ENCODE data around the gene PTCH1. TPM values are rescaled to one million over a fixed set of nuclear protein-coding genes. Genes with fewer than 3 reads are reported as not detected.

Gene PTCH1
- total RNA-seq, 1 donor from 2014 or later: 4.7 TPM

GRCh38 chr9:95507464-95508241, 9.1 kb downstream of the PTCH1 start:
- Histone ChIP-seq H3K36me3 (ENCODE audit: control insufficient read depth in 3 of 3, insufficient read depth in 3 of 3, low read length in 3 of 3) (no peaks in the 10 kb centered on the region), H3K9me3 (ENCODE audit: control insufficient read depth in 3 of 3, low read length in 3 of 3) (no peaks in the 10 kb centered on the region), H3K27ac (ENCODE audit: low read depth, low read length) (peak overlapping the region; percentile 89), H3K9ac (ENCODE audit: low read depth in 1 of 3, low read length in 3 of 3) (peak overlapping the region; percentile 81 to 94 (median 84)), H3K4me1 (ENCODE audit: control insufficient read depth in 3 of 3, insufficient read depth in 3 of 3, low read length in 3 of 3) (peaks cover 17 to 25% (median 20%) of the 10 kb centered on the region in 3 donors), H3K27me3 (ENCODE audit: control insufficient read depth in 3 of 3, insufficient read depth in 3 of 3, low read length in 3 of 3) (no peaks in the 10 kb centered on the region), H3K4me3 (ENCODE audit: low read length in 3 of 3) (peak overlapping the region; percentile 86 to 93 (median 89))

- Histone ChIP-seq H3K4me3 (ENCODE audit: low read length in 3 of 3) (peak overlapping the region; percentile 86 to 93 (median 89)), H3K27me3 (ENCODE audit: control insufficient read depth in 3 of 3, insufficient read depth in 3 of 3, low read length in 3 of 3) (no peaks in the 10 kb centered on the region), H3K9ac (ENCODE audit: low read depth in 1 of 3, low read length in 3 of 3) (peak overlapping the region; percentile 81 to 94 (median 84)), H3K27ac (ENCODE audit: low read depth, low read length) (peak overlapping the region; percentile 89), H3K9me3 (ENCODE audit: control insufficient read depth in 3 of 3, low read length in 3 of 3) (no peaks in the 10 kb centered on the region), H3K36me3 (ENCODE audit: control insufficient read depth in 3 of 3, insufficient read depth in 3 of 3, low read length in 3 of 3) (no peaks in the 10 kb centered on the region), H3K4me1 (ENCODE audit: control insufficient read depth in 3 of 3, insufficient read depth in 3 of 3, low read length in 3 of 3) (peaks cover 20 to 26% (median 24%) of the 10 kb centered on the region in 3 donors)
Measured at GRCh38 chr9:95506678-95507463, 9.9 kb downstream of the PTCH1 start.

- peaks cover 16 to 21% (median 21%) of the 10 kb centered on the region in 3 donors for H3K4me1 ChIP-seq (ENCODE audit: control insufficient read depth in 3 of 3, insufficient read depth in 3 of 3, low read length in 3 of 3)
- peak overlapping the region; percentile 81 to 94 (median 84) for H3K9ac ChIP-seq (ENCODE audit: low read depth in 1 of 3, low read length in 3 of 3)
- H3K27ac ChIP-seq (ENCODE audit: low read depth, low read length): peak overlapping the region; percentile 89
- H3K4me3 ChIP-seq (ENCODE audit: low read length in 3 of 3): peak overlapping the region; percentile 86 to 93 (median 89)
- no peaks in the 10 kb centered on the region for H3K9me3 ChIP-seq (ENCODE audit: control insufficient read depth in 3 of 3, low read length in 3 of 3)
- no peaks in the 10 kb centered on the region for H3K27me3 ChIP-seq (ENCODE audit: control insufficient read depth in 3 of 3, insufficient read depth in 3 of 3, low read length in 3 of 3)
- no peaks in the 10 kb centered on the region for H3K36me3 ChIP-seq (ENCODE audit: control insufficient read depth in 3 of 3, insufficient read depth in 3 of 3, low read length in 3 of 3)
Measured at GRCh38 chr9:95506428-95506677, 10.4 kb downstream of the PTCH1 start.

- Histone ChIP-seq H3K4me3 (ENCODE audit: low read length in 3 of 3) (peak overlapping the region; percentile 86 to 93 (median 89)), H3K36me3 (ENCODE audit: control insufficient read depth in 3 of 3, insufficient read depth in 3 of 3, low read length in 3 of 3) (no peaks in the 10 kb centered on the region), H3K9ac (ENCODE audit: low read depth in 1 of 3, low read length in 3 of 3) (peak overlapping the region; percentile 81 to 94 (median 84)), H3K9me3 (ENCODE audit: control insufficient read depth in 3 of 3, low read length in 3 of 3) (no peaks in the 10 kb centered on the region), H3K27me3 (ENCODE audit: control insufficient read depth in 3 of 3, insufficient read depth in 3 of 3, low read length in 3 of 3) (no peaks in the 10 kb centered on the region), H3K27ac (ENCODE audit: low read depth, low read length) (peak overlapping the region; percentile 89), H3K4me1 (ENCODE audit: control insufficient read depth in 3 of 3, insufficient read depth in 3 of 3, low read length in 3 of 3) (peaks cover 14 to 21% (median 20%) of the 10 kb centered on the region in 3 donors)
Measured at GRCh38 chr9:95505717-95506427, 10.9 kb downstream of the PTCH1 start.

GRCh38 chr9:95505072-95505716, 11.6 kb downstream of the PTCH1 start:
- Histone ChIP-seq H3K9me3 (ENCODE audit: control insufficient read depth in 3 of 3, low read length in 3 of 3) (no peaks in the 10 kb centered on the region), H3K27me3 (ENCODE audit: control insufficient read depth in 3 of 3, insufficient read depth in 3 of 3, low read length in 3 of 3) (no peaks in the 10 kb centered on the region), H3K4me1 (ENCODE audit: control insufficient read depth in 3 of 3, insufficient read depth in 3 of 3, low read length in 3 of 3) (peaks cover 14 to 21% (median 19%) of the 10 kb centered on the region in 3 donors), H3K27ac (ENCODE audit: low read depth, low read length) (no peak overlapping the region), H3K9ac (ENCODE audit: low read depth in 1 of 3, low read length in 3 of 3) (peak overlapping the region; percentile 56 to 94 (median 68)), H3K4me3 (ENCODE audit: low read length in 3 of 3) (peak overlapping the region; percentile 51 to 93 (median 68)), H3K36me3 (ENCODE audit: control insufficient read depth in 3 of 3, insufficient read depth in 3 of 3, low read length in 3 of 3) (no peaks in the 10 kb centered on the region)

- H3K9me3 ChIP-seq (ENCODE audit: control insufficient read depth in 3 of 3, low read length in 3 of 3): no peaks in the 10 kb centered on the region
- no peak overlapping the region for H3K9ac ChIP-seq (ENCODE audit: low read depth in 1 of 3, low read length in 3 of 3)
- no peaks in the 10 kb centered on the region for H3K27me3 ChIP-seq (ENCODE audit: control insufficient read depth in 3 of 3, insufficient read depth in 3 of 3, low read length in 3 of 3)
- peaks cover 12 to 19% (median 14%) of the 10 kb centered on the region in 3 donors for H3K4me1 ChIP-seq (ENCODE audit: control insufficient read depth in 3 of 3, insufficient read depth in 3 of 3, low read length in 3 of 3)
- peak overlapping the region in 1 of 3 donors; percentile 7 for H3K4me3 ChIP-seq (ENCODE audit: low read length in 3 of 3)
- H3K27ac ChIP-seq (ENCODE audit: low read depth, low read length): no peak overlapping the region
- H3K36me3 ChIP-seq (ENCODE audit: control insufficient read depth in 3 of 3, insufficient read depth in 3 of 3, low read length in 3 of 3): no peaks in the 10 kb centered on the region
Measured at GRCh38 chr9:95504053-95504963, 12.5 kb downstream of the PTCH1 start.

- no peaks in the 10 kb centered on the region for H3K27me3 ChIP-seq (ENCODE audit: control insufficient read depth in 3 of 3, insufficient read depth in 3 of 3, low read length in 3 of 3)
- peaks cover 11 to 19% (median 14%) of the 10 kb centered on the region in 3 donors for H3K4me1 ChIP-seq (ENCODE audit: control insufficient read depth in 3 of 3, insufficient read depth in 3 of 3, low read length in 3 of 3)
- no peak overlapping the region for H3K4me3 ChIP-seq (ENCODE audit: low read length in 3 of 3)
- no peaks in the 10 kb centered on the region for H3K36me3 ChIP-seq (ENCODE audit: control insufficient read depth in 3 of 3, insufficient read depth in 3 of 3, low read length in 3 of 3)
- H3K9me3 ChIP-seq (ENCODE audit: control insufficient read depth in 3 of 3, low read length in 3 of 3): no peaks in the 10 kb centered on the region
- H3K27ac ChIP-seq (ENCODE audit: low read depth, low read length): no peak overlapping the region
- no peak overlapping the region for H3K9ac ChIP-seq (ENCODE audit: low read depth in 1 of 3, low read length in 3 of 3)
Measured at GRCh38 chr9:95503369-95503768, 13.4 kb downstream of the PTCH1 start.

GRCh38 chr9:95502248-95502647, 14.5 kb downstream of the PTCH1 start:
- H3K9me3 ChIP-seq (ENCODE audit: control insufficient read depth in 3 of 3, low read length in 3 of 3): no peaks in the 10 kb centered on the region
- H3K27ac ChIP-seq (ENCODE audit: low read depth, low read length): peak overlapping the region; percentile 48
- peak overlapping the region in 1 of 3 donors; percentile 0 for H3K9ac ChIP-seq (ENCODE audit: low read depth in 1 of 3, low read length in 3 of 3)
- no peaks in the 10 kb centered on the region for H3K27me3 ChIP-seq (ENCODE audit: control insufficient read depth in 3 of 3, insufficient read depth in 3 of 3, low read length in 3 of 3)
- H3K4me3 ChIP-seq (ENCODE audit: low read length in 3 of 3): peak overlapping the region in 1 of 3 donors; percentile 22
- peaks cover 11 to 22% (median 14%) of the 10 kb centered on the region in 3 donors for H3K4me1 ChIP-seq (ENCODE audit: control insufficient read depth in 3 of 3, insufficient read depth in 3 of 3, low read length in 3 of 3)
- no peaks in the 10 kb centered on the region for H3K36me3 ChIP-seq (ENCODE audit: control insufficient read depth in 3 of 3, insufficient read depth in 3 of 3, low read length in 3 of 3)

GRCh38 chr9:95499847-95500246, 16.9 kb downstream of the PTCH1 start:
- H3K4me1 ChIP-seq (ENCODE audit: control insufficient read depth in 3 of 3, insufficient read depth in 3 of 3, low read length in 3 of 3): peaks cover 5 to 22% (median 9%) of the 10 kb centered on the region in 3 donors
- H3K9ac ChIP-seq (ENCODE audit: low read depth in 1 of 3, low read length in 3 of 3): no peak overlapping the region
- peaks cover 0 to 2% (median 0%) of the 10 kb centered on the region in 3 donors for H3K36me3 ChIP-seq (ENCODE audit: control insufficient read depth in 3 of 3, insufficient read depth in 3 of 3, low read length in 3 of 3)
- H3K9me3 ChIP-seq (ENCODE audit: control insufficient read depth in 3 of 3, low read length in 3 of 3): no peaks in the 10 kb centered on the region
- no peak overlapping the region for H3K4me3 ChIP-seq (ENCODE audit: low read length in 3 of 3)
- H3K27ac ChIP-seq (ENCODE audit: low read depth, low read length): no peak overlapping the region
- no peaks in the 10 kb centered on the region for H3K27me3 ChIP-seq (ENCODE audit: control insufficient read depth in 3 of 3, insufficient read depth in 3 of 3, low read length in 3 of 3)

All from skeletal muscle tissue (tissue), 4 donors.